ENCODE data around the gene SYNPO2. TPM values are rescaled to one million over a fixed set of nuclear protein-coding genes. Genes with fewer than 3 reads are reported as not detected.
"Not testable (repeated sequence)": the region's sequence is repeated elsewhere in the genome, so short reads cannot be mapped to it uniquely, and the experiment has no call there.

SYNPO2 gene
- total RNA-seq, 5 donors from 2014 or later (not counting 1 experiment from before 2014, with no cell fraction given): 0.21 to 1.6 (median 1.2) TPM

DNA sequence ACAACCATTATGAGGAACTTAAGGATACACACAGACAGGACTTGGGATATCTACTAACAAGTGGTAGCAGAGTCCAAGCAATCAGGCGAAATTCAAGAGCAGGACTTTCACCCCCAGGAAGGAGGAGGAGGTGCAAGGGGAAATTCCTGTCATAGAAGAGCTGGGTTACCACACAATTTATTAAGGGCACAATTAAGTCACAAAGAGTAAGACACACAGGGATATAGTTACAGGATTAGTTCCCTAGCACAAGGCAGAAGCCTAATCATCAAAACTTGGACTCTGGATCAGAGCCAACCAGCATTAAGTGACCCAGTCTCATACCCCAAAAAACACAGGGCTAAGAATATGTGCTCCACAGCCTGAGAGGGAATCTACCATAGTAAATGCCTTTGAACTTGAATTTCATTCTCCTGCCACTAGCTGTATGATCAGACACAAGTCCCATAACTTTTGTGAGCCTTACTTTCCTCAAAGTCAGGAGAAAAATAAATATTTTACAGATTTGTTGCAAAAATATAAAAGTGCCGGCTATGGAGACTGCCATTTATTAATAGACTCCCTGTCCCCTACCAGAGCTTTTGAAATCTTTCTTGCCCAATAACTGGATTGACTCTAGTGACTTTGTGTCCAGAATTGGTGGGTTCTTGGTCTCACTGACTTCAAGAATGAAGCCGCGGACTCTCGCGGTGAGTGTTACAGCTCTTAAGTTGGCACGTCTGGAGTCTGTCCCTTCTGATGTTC, 87.0 kb downstream of the SYNPO2 start:
- no peak overlapping the region for H3K4me3 ChIP-seq (ENCODE audit: control insufficient read depth in 1 of 2, extremely low read depth in 1 of 2, low read length in 1 of 2)
- Mint-ChIP-seq H3K36me3 (no peaks in the 10 kb centered on the region), H3K27ac (no peak overlapping the region), H3K27me3 (no peaks in the 10 kb centered on the region), H3K9me3 (no peaks in the 10 kb centered on the region), H3K4me3 (no peak overlapping the region), H3K4me1 (no peaks in the 10 kb centered on the region)
- CTCF ChIA-PET: interaction anchor here in 1 of 2 donors (0.5 kb wide), 1 partner anchor 1042 kb away, joined by 3 read pairs; no protein-coding TSS in a partner anchor
- no peak overlapping the region for H3K27ac ChIP-seq (ENCODE audit: low read length)
- no peaks in the 10 kb centered on the region for H3K36me3 ChIP-seq (ENCODE audit: control insufficient read depth in 2 of 2, extremely low read depth in 1 of 2, insufficient read depth in 1 of 2, low read length in 1 of 2)
- no peaks in the 10 kb centered on the region for H3K4me1 ChIP-seq (ENCODE audit: control insufficient read depth in 1 of 2, extremely low read depth in 1 of 2, insufficient read depth in 2 of 2, low read length in 2 of 2)
- POLR2A ChIA-PET: no interaction called here
- H3K9me3 ChIP-seq: no peaks in the 10 kb centered on the region
- no peak for DNase-seq
- 75% methylated on average over 1 of the region's 7 CpGs for WGBS (ENCODE audit: insufficient coverage)
- no peaks in the 10 kb centered on the region for H3K27me3 ChIP-seq (replicated peaks in 1 of 2; ENCODE audit: control insufficient read depth in 2 of 2, extremely low read depth in 1 of 2, insufficient read depth in 2 of 2, low read length in 1 of 2)
- ATAC-seq (replicated peaks in 1 of 4): no peak

DNA sequence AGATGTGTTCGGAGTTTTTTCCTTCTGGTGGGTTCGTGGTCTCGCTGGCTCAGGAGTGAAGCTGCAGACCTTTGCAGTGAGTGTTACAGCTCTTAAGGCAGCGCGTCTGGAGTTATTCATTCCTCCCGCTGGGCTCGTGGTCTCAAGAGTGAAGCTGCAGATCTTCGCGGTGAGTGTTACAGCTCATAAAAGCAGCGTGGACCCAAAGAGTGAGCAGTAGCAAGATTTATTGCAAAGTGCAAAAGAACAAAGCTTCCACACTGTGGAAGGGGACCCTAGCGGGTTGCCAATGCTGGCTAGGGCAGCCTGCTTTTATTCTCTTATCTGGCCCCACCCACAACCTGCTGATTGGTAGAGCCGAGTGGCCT, 87.5 kb downstream of the SYNPO2 start:
- POLR2A ChIA-PET; H3K9me3 Mint-ChIP-seq; ATAC-seq (replicated peaks in 1 of 4); H3K4me3 ChIP-seq (ENCODE audit: control insufficient read depth in 1 of 2, extremely low read depth in 1 of 2, low read length in 1 of 2); H3K27ac ChIP-seq (ENCODE audit: low read length); H3K36me3 Mint-ChIP-seq; H3K36me3 ChIP-seq (ENCODE audit: control insufficient read depth in 2 of 2, extremely low read depth in 1 of 2, insufficient read depth in 1 of 2, low read length in 1 of 2); H3K27ac Mint-ChIP-seq; H3K4me1 ChIP-seq (ENCODE audit: control insufficient read depth in 1 of 2, extremely low read depth in 1 of 2, insufficient read depth in 2 of 2, low read length in 2 of 2); CTCF ChIA-PET; H3K27me3 Mint-ChIP-seq; H3K4me1 Mint-ChIP-seq; H3K4me3 Mint-ChIP-seq; H3K9me3 ChIP-seq; H3K27me3 ChIP-seq (replicated peaks in 1 of 2; ENCODE audit: control insufficient read depth in 2 of 2, extremely low read depth in 1 of 2, insufficient read depth in 2 of 2, low read length in 1 of 2); DNase-seq: not testable (repeated sequence)
- 93% methylated on average over 10 of the region's 12 CpGs for WGBS (ENCODE audit: insufficient coverage)

DNA sequence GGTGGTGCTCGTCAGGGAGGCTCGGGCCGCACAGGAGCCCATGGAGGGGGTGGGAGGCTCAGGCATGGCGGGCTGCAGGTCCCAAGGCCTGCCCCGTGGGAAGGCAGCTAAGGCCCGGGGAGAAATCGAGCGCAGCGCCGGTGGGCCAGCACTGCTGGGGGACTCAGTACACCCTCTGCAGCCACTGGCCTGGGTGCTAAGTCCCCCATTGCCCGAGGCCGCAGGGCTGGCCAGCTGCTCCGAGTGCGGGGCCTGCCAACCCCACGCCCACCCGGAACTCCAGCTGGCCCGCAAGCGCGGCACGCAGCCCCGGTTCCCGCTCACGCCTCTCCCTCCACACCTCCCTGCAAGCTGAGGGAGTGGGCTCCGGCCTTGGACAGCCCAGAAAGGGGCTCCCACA, 88.4 kb downstream of the SYNPO2 start:
- H3K4me3 ChIP-seq (ENCODE audit: control insufficient read depth in 1 of 2, extremely low read depth in 1 of 2, low read length in 1 of 2); H3K4me1 ChIP-seq (ENCODE audit: control insufficient read depth in 1 of 2, extremely low read depth in 1 of 2, insufficient read depth in 2 of 2, low read length in 2 of 2); H3K9me3 Mint-ChIP-seq; H3K27me3 Mint-ChIP-seq; H3K36me3 ChIP-seq (ENCODE audit: control insufficient read depth in 2 of 2, extremely low read depth in 1 of 2, insufficient read depth in 1 of 2, low read length in 1 of 2); ATAC-seq (replicated peaks in 1 of 4); H3K27ac Mint-ChIP-seq; POLR2A ChIA-PET; H3K27ac ChIP-seq (ENCODE audit: low read length); CTCF ChIA-PET; H3K9me3 ChIP-seq; H3K4me1 Mint-ChIP-seq; H3K4me3 Mint-ChIP-seq; DNase-seq; H3K36me3 Mint-ChIP-seq; H3K27me3 ChIP-seq (replicated peaks in 1 of 2; ENCODE audit: control insufficient read depth in 2 of 2, extremely low read depth in 1 of 2, insufficient read depth in 2 of 2, low read length in 1 of 2): not testable (repeated sequence)
- WGBS (ENCODE audit: insufficient coverage): 90% methylated on average over 7 of the region's 24 CpGs

DNA sequence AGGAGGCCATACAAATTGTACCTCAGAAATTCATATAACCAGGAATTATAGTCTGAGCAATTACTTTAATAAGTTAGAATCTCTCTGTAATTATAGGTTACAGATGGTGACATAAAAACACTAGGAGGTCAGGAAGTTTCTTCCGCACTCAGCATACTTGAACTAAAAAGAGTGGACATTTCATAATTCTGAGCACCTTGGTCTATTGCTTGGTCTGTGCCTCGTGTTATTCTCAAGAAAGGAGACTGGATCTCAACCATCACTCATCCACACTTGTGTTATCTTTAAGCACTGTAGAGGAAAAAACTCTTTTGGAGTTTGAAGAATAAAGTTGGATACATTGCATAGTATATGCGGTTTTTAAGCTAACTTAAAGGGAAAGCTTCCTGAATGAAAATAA, 91.1 kb downstream of the SYNPO2 start:
- no peak overlapping the region for H3K4me3 ChIP-seq (ENCODE audit: control insufficient read depth in 1 of 2, extremely low read depth in 1 of 2, low read length in 1 of 2)
- ChIA-PET POLR2A (no interaction called here), CTCF (no interaction called here)
- H3K27ac Mint-ChIP-seq: no peak overlapping the region
- H3K9me3 Mint-ChIP-seq: no peaks in the 10 kb centered on the region
- ATAC-seq (replicated peaks in 1 of 4) (no peak), DNase-seq (no peak)
- no peaks in the 10 kb centered on the region for H3K27me3 ChIP-seq (replicated peaks in 1 of 2; ENCODE audit: control insufficient read depth in 2 of 2, extremely low read depth in 1 of 2, insufficient read depth in 2 of 2, low read length in 1 of 2)
- no peaks in the 10 kb centered on the region for H3K36me3 Mint-ChIP-seq
- no CpG with 5 or more reads among the region's 3 CpGs for WGBS (ENCODE audit: insufficient coverage)
- H3K4me1 ChIP-seq (ENCODE audit: control insufficient read depth in 1 of 2, extremely low read depth in 1 of 2, insufficient read depth in 2 of 2, low read length in 2 of 2): no peaks in the 10 kb centered on the region
- no peaks in the 10 kb centered on the region for H3K9me3 ChIP-seq
- H3K27me3 Mint-ChIP-seq: peaks cover 2 to 11% of the 10 kb centered on the region in 2 donors
- no peaks in the 10 kb centered on the region for H3K36me3 ChIP-seq (ENCODE audit: control insufficient read depth in 2 of 2, extremely low read depth in 1 of 2, insufficient read depth in 1 of 2, low read length in 1 of 2)
- no peak overlapping the region for H3K27ac ChIP-seq (ENCODE audit: low read length)
- H3K4me3 Mint-ChIP-seq: no peak overlapping the region
- H3K4me1 Mint-ChIP-seq: no peaks in the 10 kb centered on the region

DNA sequence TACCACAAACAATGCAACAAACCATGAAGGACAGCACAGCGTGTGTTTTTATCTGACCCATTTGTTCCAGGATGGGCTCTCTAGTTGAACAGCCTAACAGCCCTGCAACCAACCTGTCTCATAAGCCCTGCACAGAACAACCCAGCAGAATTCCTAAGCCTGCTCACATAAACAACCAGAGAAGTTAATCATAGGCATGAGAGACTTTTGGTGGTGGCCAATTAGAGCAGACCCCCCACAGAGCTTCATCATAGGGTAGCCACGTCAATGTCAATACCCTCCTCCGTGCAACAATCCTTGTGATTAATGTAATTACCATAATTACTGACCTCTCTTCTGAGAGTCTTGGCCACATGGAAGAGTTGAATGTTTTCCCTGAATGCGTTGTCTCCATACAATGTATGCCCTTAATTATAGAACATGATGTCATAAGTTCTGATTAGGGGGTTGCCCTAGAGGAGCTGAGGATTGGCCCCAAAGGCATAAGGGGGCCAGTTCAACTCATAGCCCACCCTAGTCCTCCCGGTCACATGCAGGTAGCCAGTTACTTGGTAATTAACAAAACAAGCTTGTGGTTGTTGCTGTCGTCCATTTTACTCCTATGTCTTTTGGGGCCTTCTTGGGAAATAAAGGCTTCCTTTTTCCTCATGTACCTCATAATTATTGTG, 92.7 kb downstream of the SYNPO2 start:
- 100% methylated on average over 1 of the region's 6 CpGs for WGBS (ENCODE audit: insufficient coverage)
- Histone ChIP-seq H3K4me3 (ENCODE audit: control insufficient read depth in 1 of 2, extremely low read depth in 1 of 2, low read length in 1 of 2) (no peak overlapping the region), H3K27ac (ENCODE audit: low read length) (no peak overlapping the region), H3K4me1 (ENCODE audit: control insufficient read depth in 1 of 2, extremely low read depth in 1 of 2, insufficient read depth in 2 of 2, low read length in 2 of 2) (no peaks in the 10 kb centered on the region), H3K27me3 (replicated peaks in 1 of 2; ENCODE audit: control insufficient read depth in 2 of 2, extremely low read depth in 1 of 2, insufficient read depth in 2 of 2, low read length in 1 of 2) (no peaks in the 10 kb centered on the region), H3K36me3 (ENCODE audit: control insufficient read depth in 2 of 2, extremely low read depth in 1 of 2, insufficient read depth in 1 of 2, low read length in 1 of 2) (no peaks in the 10 kb centered on the region), H3K9me3 (no peaks in the 10 kb centered on the region)
- no peak overlapping the region for H3K4me3 Mint-ChIP-seq
- H3K9me3 Mint-ChIP-seq: no peaks in the 10 kb centered on the region
- POLR2A ChIA-PET: no interaction called here
- no peaks in the 10 kb centered on the region for H3K36me3 Mint-ChIP-seq
- peaks cover 2 to 15% of the 10 kb centered on the region in 2 donors for H3K27me3 Mint-ChIP-seq
- no peak overlapping the region for H3K27ac Mint-ChIP-seq
- ATAC-seq (replicated peaks in 1 of 4): no peak
- CTCF ChIA-PET: interaction anchor here in 1 of 2 donors (0.9 to 1.0 kb wide), 2 partner anchors 257 to 646 kb away, joined by 3 to 5 read pairs; no protein-coding TSS in a partner anchor
- no peaks in the 10 kb centered on the region for H3K4me1 Mint-ChIP-seq
- DNase-seq: no peak

DNA sequence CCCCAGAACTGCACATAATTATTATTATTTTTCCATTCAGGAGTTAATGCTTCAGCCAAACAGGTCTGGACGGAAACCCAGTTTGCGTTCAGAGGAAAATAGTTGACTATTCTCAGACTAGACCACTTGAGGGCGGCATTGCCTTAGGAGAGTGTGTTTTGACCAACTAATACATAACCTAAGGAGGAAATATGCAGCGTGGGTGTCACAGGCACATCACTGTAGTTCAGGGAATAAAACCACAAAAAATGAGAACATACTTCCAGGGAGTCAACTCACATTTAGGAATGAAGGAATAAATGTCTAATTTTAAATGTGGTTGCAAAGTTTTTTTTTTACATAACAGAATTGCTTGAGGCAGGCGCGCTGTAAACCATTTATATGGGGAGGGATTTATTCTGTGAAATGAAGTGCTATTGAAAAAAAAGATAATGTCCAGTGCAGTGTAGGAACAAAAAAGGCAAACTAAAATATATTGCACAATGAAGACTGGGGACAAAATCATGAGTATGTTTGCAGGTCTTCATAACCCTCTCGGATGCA, 93.3 kb downstream of the SYNPO2 start:
- WGBS (ENCODE audit: insufficient coverage): no CpG with 5 or more reads among the region's 7 CpGs
- Mint-ChIP-seq H3K9me3 (no peaks in the 10 kb centered on the region), H3K4me3 (no peak overlapping the region), H3K36me3 (no peaks in the 10 kb centered on the region), H3K4me1 (no peaks in the 10 kb centered on the region), H3K27me3 (peaks cover 2 to 15% of the 10 kb centered on the region in 2 donors), H3K27ac (no peak overlapping the region)
- ATAC-seq (replicated peaks in 1 of 4): peak; percentile 52 to 69 (median 56)
- no peaks in the 10 kb centered on the region for H3K27me3 ChIP-seq (replicated peaks in 1 of 2; ENCODE audit: control insufficient read depth in 2 of 2, extremely low read depth in 1 of 2, insufficient read depth in 2 of 2, low read length in 1 of 2)
- no peaks in the 10 kb centered on the region for H3K36me3 ChIP-seq (ENCODE audit: control insufficient read depth in 2 of 2, extremely low read depth in 1 of 2, insufficient read depth in 1 of 2, low read length in 1 of 2)
- no peaks in the 10 kb centered on the region for H3K9me3 ChIP-seq
- CTCF ChIA-PET: interaction anchor here in 1 of 2 donors (0.9 to 1.0 kb wide), 2 partner anchors 256 to 646 kb away, joined by 3 to 5 read pairs; no protein-coding TSS in a partner anchor
- POLR2A ChIA-PET: no interaction called here
- H3K4me3 ChIP-seq (ENCODE audit: control insufficient read depth in 1 of 2, extremely low read depth in 1 of 2, low read length in 1 of 2): no peak overlapping the region
- H3K4me1 ChIP-seq (ENCODE audit: control insufficient read depth in 1 of 2, extremely low read depth in 1 of 2, insufficient read depth in 2 of 2, low read length in 2 of 2): no peaks in the 10 kb centered on the region
- no peak overlapping the region for H3K27ac ChIP-seq (ENCODE audit: low read length)
- peak in 33 of 35 experiments; percentile 4 to 67 (median 33) for DNase-seq

Data from T-cell (primary cell).